H1 (cell line): ENCODE results near the gene TRAF3IP3. TPM values are rescaled to one million over a fixed set of nuclear protein-coding genes. Genes with fewer than 3 reads are reported as not detected.

Experiments
- CTCF ChIA-PET: fragments of 300-600 bp; sonication (Branson Sonifier 250); formaldehyde crosslinking; loops from one replicate; lab custom pipeline; 2021; ENCODE audit not compliant: partially characterized antibody; lab: Charles Lee
- POLR2A ChIA-PET: fragments of 300-600 bp; sonication (Branson Sonifier 250); formaldehyde crosslinking; loops from one replicate; lab custom pipeline; 2021; ENCODE audit warnings: inconsistent platforms; ENCODE audit not compliant: partially characterized antibody; lab: Charles Lee
- DNase-seq, 2 experiments: peaks; one replicate each; pipeline versions ENCODE4 v3.0.0 to v3.0.0-alpha.2; 2010 to 2022; ENCODE audit warnings: low spot score in 2 of 2, low read depth in 1 of 2, mixed read lengths in 1 of 2
- FAIRE-seq: peaks from 2 replicates; lab custom pipeline; 2011; peaks lifted over from hg19 to GRCh38; lab: Jason Lieb, UNC
- H2AFZ ChIP-seq: 2 replicates; pipeline ENCODE4 v1.8.1; 2012; ENCODE audit warnings: low read length, inconsistent platforms
- H2AK5ac ChIP-seq: 2 replicates; pipeline ENCODE4 v1.6.1; 2013; ENCODE audit warnings: low read depth, low read length
- H2BK120ac ChIP-seq: replicated peaks from 2 replicates; pipeline ENCODE3; 2013; ENCODE audit warnings: low read depth, low read length, inconsistent platforms
- H2BK12ac ChIP-seq: 2 replicates; pipeline ENCODE4 v1.6.1; 2013; ENCODE audit warnings: low read depth, low read length
- H2BK15ac ChIP-seq: 2 replicates; pipeline ENCODE4 v1.6.1; 2013; ENCODE audit warnings: low read length
- H2BK20ac ChIP-seq: 2 replicates; pipeline ENCODE4 v1.6.1; 2013; ENCODE audit warnings: low read length
- H2BK5ac ChIP-seq: 2 replicates; pipeline ENCODE4 v1.6.1; 2013; ENCODE audit warnings: low read depth, low read length
- H3K14ac ChIP-seq: 2 replicates; pipeline ENCODE4 v1.6.1; 2013; ENCODE audit warnings: inconsistent platforms; ENCODE audit not compliant: insufficient read length
- H3K18ac ChIP-seq: 2 replicates; pipeline ENCODE4 v1.6.1; 2013; ENCODE audit warnings: low read length; ENCODE audit errors: extremely low read depth
- H3K23ac ChIP-seq: 2 replicates; pipeline ENCODE4 v1.6.1; 2013; ENCODE audit warnings: inconsistent platforms; ENCODE audit not compliant: insufficient read length
- H3K23me2 ChIP-seq: 2 replicates; pipeline ENCODE4 v1.6.1; 2013; ENCODE audit warnings: low read depth, low read length
- H3K27ac ChIP-seq: 2 replicates; pipeline ENCODE4 v1.6.1; 2011; ENCODE audit warnings: low read depth, low read length, inconsistent platforms
- H3K27me3 ChIP-seq, 4 experiments: replicated peaks in 1 of 4; 1 replicate in 1 of 4; 2 replicates in 3 of 4; pipeline versions ENCODE4 v1.6.1 to v1.8.1; 2011 to 2013; ENCODE audit warnings: low read length in 3 of 4, mild to moderate bottlenecking in 3 of 4, inconsistent platforms in 2 of 4, mixed read lengths in 2 of 4, moderate library complexity in 1 of 4; ENCODE audit not compliant: control insufficient read depth in 3 of 4, insufficient read depth in 3 of 4; ENCODE audit errors: extremely low read depth in 1 of 4
- H3K36me3 ChIP-seq, 4 experiments: 2 replicates each; pipeline versions ENCODE4 v1.6.1 to v1.8.1; 2011 to 2013; ENCODE audit warnings: mild to moderate bottlenecking in 4 of 4, low read length in 3 of 4, moderate library complexity in 2 of 4, control low read depth in 1 of 4, inconsistent platforms in 1 of 4; ENCODE audit not compliant: insufficient read depth in 4 of 4, control insufficient read depth in 2 of 4
- H3K4ac ChIP-seq: replicated peaks from 2 replicates; pipeline ENCODE3; 2013; ENCODE audit warnings: low read length, low read depth, mixed read lengths, inconsistent platforms; ENCODE audit not compliant: insufficient read length
- H3K4me1 ChIP-seq, 4 experiments: replicated peaks in 1 of 4; 1 replicate in 1 of 4; 2 replicates in 3 of 4; pipeline versions ENCODE4 v1.6.1 to v1.8.1; 2011 to 2013; ENCODE audit warnings: low read length in 3 of 4, inconsistent platforms in 2 of 4, mixed read lengths in 1 of 4; ENCODE audit not compliant: insufficient read depth in 4 of 4, control insufficient read depth in 3 of 4
- H3K4me2 ChIP-seq, 2 experiments: 2 replicates each; pipeline versions ENCODE4 v1.6.1 to v1.8.1; 2011 to 2013; ENCODE audit warnings: low read depth in 2 of 2, low read length in 2 of 2, control low read depth in 1 of 2, inconsistent platforms in 1 of 2, mild to moderate bottlenecking in 1 of 2; ENCODE audit not compliant: insufficient read depth in 1 of 2
- H3K4me3 ChIP-seq, 4 experiments: fragments of 200-600, 300-600 bp in 1 of 4; sonication (generic), shearing (Covaris generic), sonication (Bioruptor Twin) in 1 of 4; 2 replicates each; pipeline versions ENCODE4 v1.5.1 to v1.8.1; 2011 to 2016; ENCODE audit warnings: low read length in 4 of 4, low read depth in 3 of 4, control low read depth in 2 of 4, inconsistent platforms in 2 of 4, mild to moderate bottlenecking in 2 of 4, mixed read lengths in 1 of 4, moderate library complexity in 1 of 4; ENCODE audit not compliant: insufficient read depth in 2 of 4; ENCODE audit errors: extremely low read depth in 1 of 4
- H3K56ac ChIP-seq: replicated peaks from 2 replicates; pipeline ENCODE3; 2013; ENCODE audit warnings: low read depth, mild to moderate bottlenecking, mixed read lengths, low read length, inconsistent platforms; ENCODE audit not compliant: insufficient read length
- H3K79me1 ChIP-seq: 2 replicates; pipeline ENCODE4 v1.6.1; 2013; ENCODE audit warnings: low read depth, low read length, control low read depth
- H3K79me2 ChIP-seq, 2 experiments: 2 replicates each; pipeline versions ENCODE4 v1.6.1 to v1.8.1; 2012 to 2013; ENCODE audit warnings: low read length in 2 of 2, mild to moderate bottlenecking in 2 of 2, inconsistent platforms in 1 of 2; ENCODE audit not compliant: insufficient read depth in 2 of 2, control insufficient read depth in 1 of 2
- H3K9ac ChIP-seq, 4 experiments: replicated peaks in 1 of 4; 1 replicate in 1 of 4; 2 replicates in 3 of 4; pipeline versions ENCODE4 v1.6.1 to v1.8.1; 2011 to 2013; ENCODE audit warnings: low read depth in 3 of 4, low read length in 3 of 4, control low read depth in 2 of 4, mild to moderate bottlenecking in 2 of 4, moderate library complexity in 2 of 4, inconsistent platforms in 1 of 4; ENCODE audit errors: extremely low read depth in 1 of 4
- H3K9me3 ChIP-seq, 2 experiments: 2 replicates each; pipeline versions ENCODE4 v1.6.1 to v1.8.1; 2012 to 2013; ENCODE audit warnings: mild to moderate bottlenecking in 2 of 2, moderate library complexity in 2 of 2, control low read depth in 1 of 2, inconsistent platforms in 1 of 2, low read depth in 1 of 2, low read length in 1 of 2, mixed read lengths in 1 of 2; ENCODE audit not compliant: insufficient read depth in 2 of 2
- H4K20me1 ChIP-seq, 2 experiments: replicated peaks in 1 of 2; 2 replicates each; pipeline versions ENCODE3 to v1.8.1; 2011 to 2013; ENCODE audit warnings: inconsistent platforms in 2 of 2, low read length in 2 of 2, mild to moderate bottlenecking in 1 of 2; ENCODE audit not compliant: insufficient read depth in 2 of 2, control insufficient read depth in 1 of 2
- H4K5ac ChIP-seq: 2 replicates; pipeline ENCODE4 v1.6.1; 2013; ENCODE audit warnings: low read length, low read depth, mixed read lengths, inconsistent platforms; ENCODE audit not compliant: insufficient read length
- H4K8ac ChIP-seq: 2 replicates; pipeline ENCODE4 v1.8.0; 2013; ENCODE audit warnings: mild to moderate bottlenecking, moderate library complexity, low read length, inconsistent platforms; ENCODE audit not compliant: insufficient read depth; ENCODE audit errors: extremely low read depth
- H4K91ac ChIP-seq: replicated peaks from 2 replicates; pipeline ENCODE3; 2013; ENCODE audit warnings: low read length, mixed read lengths, inconsistent platforms; ENCODE audit not compliant: insufficient read length
- CEBPB ChIP-seq: IDR thresholded peaks from 2 replicates; pipeline ENCODE4 v1.6.1; 2012; ENCODE audit warnings: low read depth, low read length
- CTBP2 ChIP-seq: IDR thresholded peaks from 2 replicates; pipeline ENCODE4 v1.7.0; 2011; ENCODE audit warnings: borderline replicate concordance, mild to moderate bottlenecking, moderate library complexity, mixed read lengths, low read length; ENCODE audit not compliant: insufficient read depth, insufficient read length
- E2F6 ChIP-seq: IDR thresholded peaks from 2 replicates; pipeline ENCODE4 v1.6.1; 2012; ENCODE audit warnings: inconsistent platforms
- EGR1 ChIP-seq: IDR thresholded peaks from 2 replicates; pipeline ENCODE4 v1.6.1; 2011; ENCODE audit warnings: low read depth, low read length, borderline replicate concordance
- GABPA ChIP-seq: IDR thresholded peaks from 2 replicates; pipeline ENCODE4 v1.6.1; 2011; ENCODE audit warnings: mild to moderate bottlenecking, low read length, moderate library complexity, borderline replicate concordance; ENCODE audit not compliant: insufficient read depth
- HDAC2 ChIP-seq, 2 experiments: fragments of 300-600 bp in 1 of 2; sonication (generic) in 1 of 2; IDR thresholded peaks; 2 replicates each; pipeline ENCODE4 v1.6.1; 2011 to 2012; ENCODE audit warnings: low read depth in 2 of 2, low read length in 2 of 2, mild to moderate bottlenecking in 2 of 2, moderate library complexity in 2 of 2, borderline replicate concordance in 1 of 2, inconsistent platforms in 1 of 2
- KDM1A ChIP-seq: fragments of 200-600, 300-600 bp; sonication (generic); IDR thresholded peaks from 2 replicates; pipeline ENCODE4 v1.7.1; 2016; ENCODE audit warnings: mild to moderate bottlenecking, low read length, borderline replicate concordance
- KDM4A ChIP-seq: IDR thresholded peaks from one replicate; pipeline ENCODE4 v1.7.1; 2012; ENCODE audit warnings: low read depth, mild to moderate bottlenecking, moderate library complexity, low read length, inconsistent platforms; ENCODE audit not compliant: severe bottlenecking
- SP2 ChIP-seq: IDR thresholded peaks from 2 replicates; pipeline ENCODE4 v1.6.1; 2012; ENCODE audit warnings: mild to moderate bottlenecking, low read length, inconsistent platforms
- SUZ12 ChIP-seq: fragments of 200-600 bp; sonication (generic); IDR thresholded peaks from 2 replicates; pipeline ENCODE4 v1.6.1; 2012; ENCODE audit warnings: mild to moderate bottlenecking, inconsistent platforms, low read length, moderate library complexity, mixed read lengths
- TCF12 ChIP-seq: IDR thresholded peaks from 2 replicates; pipeline ENCODE4 v1.6.1; 2011; ENCODE audit warnings: low read depth, mild to moderate bottlenecking, low read length
- polyA plus RNA-seq, 7 experiments: library from polyadenylated mRNA; depleted of rRNA in 3 of 7; stranded (reverse) in 5 of 7; unstranded in 2 of 7; fragments of >200 nt in 5 of 7; fragments of 200-250 nt in 2 of 7; gene quantifications; 1 replicate in 5 of 7; 2 replicates in 1 of 7; 4 replicates in 1 of 7; pipeline versions ENCODE4 v1.2.1 to v1.2.3, GENCODE V29; 2011 to 2013; ENCODE audit warnings: missing spikeins in 2 of 7, mixed read lengths in 2 of 7
- total RNA-seq: library from RNA; stranded (reverse); fragmentation: NEBNext Ultra II Directional; extraction: Animal tissue kit (Norgen Biotek cat#: 25700); gene quantifications from 2 replicates; pipeline ENCODE4 v1.2.1, GENCODE V29; 2021
- TF ChIP-seq, protein P1 (sequence below): IDR thresholded peaks from 2 replicates; pipeline ENCODE4 v1.6.1; 2011; ENCODE audit warnings: low read depth, mild to moderate bottlenecking, low read length; ENCODE audit not compliant: insufficient read depth

Gene TRAF3IP3
- total and polyA plus RNA-seq, 2 of the 8 experiments (the other 6 are each of a cell fraction or from before 2014, with no cell fraction given): not detected

GRCh38 chr1:209761011-209761635, 5.3 kb downstream of the TRAF3IP3 start:
- no peaks in the 10 kb centered on the region for H3K36me3 ChIP-seq
- H3K4me2 ChIP-seq: no peak overlapping the region
- no peak overlapping the region for H2BK20ac ChIP-seq
- no peak overlapping the region for H3K4me3 ChIP-seq
- H3K9ac ChIP-seq: no peak overlapping the region
- no peaks in the 10 kb centered on the region for H3K9me3 ChIP-seq
- H3K79me2 ChIP-seq: no peaks in the 10 kb centered on the region
- H2BK120ac ChIP-seq: no peak overlapping the region
- H4K91ac ChIP-seq: no peak overlapping the region
- H4K5ac ChIP-seq: no peak overlapping the region
- FAIRE-seq (no peak), DNase-seq (no peak)
- ChIA-PET CTCF (interaction anchor here (1.0 to 4.4 kb wide), 3 partner anchors 13 to 194 kb away, joined by 3 to 22 read pairs (median 6); no protein-coding TSS in a partner anchor), POLR2A (interaction anchor here (1.3 kb wide), 1 partner anchor 8 kb away, joined by 3 read pairs; no protein-coding TSS in a partner anchor)
- no peak overlapping the region for H2BK5ac ChIP-seq
- H2BK15ac ChIP-seq: no peak overlapping the region
- H4K8ac ChIP-seq: no peak overlapping the region
- H3K4ac ChIP-seq: no peak overlapping the region
- H4K20me1 ChIP-seq: no peaks in the 10 kb centered on the region
- H2AFZ ChIP-seq: no peak overlapping the region
- no peaks in the 10 kb centered on the region for H3K23me2 ChIP-seq
- H3K79me1 ChIP-seq: no peaks in the 10 kb centered on the region
- H3K23ac ChIP-seq: no peak overlapping the region
- H3K14ac ChIP-seq: no peak overlapping the region
- H3K4me1 ChIP-seq: no peaks in the 10 kb centered on the region; a peak in 1 of 7 replicates
- no peak overlapping the region for H3K18ac ChIP-seq
- H3K27ac ChIP-seq: no peak overlapping the region
- H2AK5ac ChIP-seq: no peak overlapping the region
- no peak overlapping the region for H2BK12ac ChIP-seq
- H3K56ac ChIP-seq: no peak overlapping the region
- H3K27me3 ChIP-seq: peaks cover 0 to 3% (median 0%) of the 10 kb centered on the region in 4 experiments; a peak in 2 of 7 replicates
- TF ChIP-seq SUZ12 (no peak), SP2 (no peak), KDM1A (no peak), CEBPB (no peak), EGR1 (no peak), CTBP2 (no peak), TCF12 (no peak), KDM4A (no peak), HDAC2 (IDR thresholded peaks at IDR 0.05; ENCODE audit: borderline replicate concordance in 1 of 2, low read depth in 2 of 2, low read length in 2 of 2) (no peak), GABPA (no peak), E2F6 (no peak)
- TF ChIP-seq, protein P1, sequence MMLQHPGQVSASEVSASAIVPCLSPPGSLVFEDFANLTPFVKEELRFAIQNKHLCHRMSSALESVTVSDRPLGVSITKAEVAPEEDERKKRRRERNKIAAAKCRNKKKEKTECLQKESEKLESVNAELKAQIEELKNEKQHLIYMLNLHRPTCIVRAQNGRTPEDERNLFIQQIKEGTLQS: no peak
